HFFc6 (cell line): ENCODE measurements around the gene TMEM170B. TPM values are rescaled to one million over a fixed set of nuclear protein-coding genes. Genes with fewer than 3 reads are reported as not detected.

Experiments used
- DNase-seq: peaks from one replicate; pipeline ENCODE4 v3.0.0-alpha.2; 2018
- H3K27ac Mint-ChIP-seq: 2 replicates; pipeline ENCODE4 v1.8.0; 2020; ENCODE audit warnings: mild to moderate bottlenecking, mixed read lengths
- H3K27me3 Mint-ChIP-seq: 2 replicates; pipeline ENCODE4 v1.8.0; 2021; ENCODE audit warnings: mild to moderate bottlenecking, moderate library complexity, mixed read lengths; ENCODE audit not compliant: insufficient read depth
- H3K36me3 Mint-ChIP-seq: 2 replicates; pipeline ENCODE4 v1.8.0; 2021; ENCODE audit warnings: low read depth, mixed read lengths
- H3K4me1 Mint-ChIP-seq: 2 replicates; pipeline ENCODE4 v1.8.0; 2020; ENCODE audit warnings: low read depth, mixed read lengths
- H3K4me3 Mint-ChIP-seq: 2 replicates; pipeline ENCODE4 v1.8.0; 2020; ENCODE audit warnings: mild to moderate bottlenecking, moderate library complexity, mixed read lengths
- H3K9me3 Mint-ChIP-seq: 2 replicates; pipeline ENCODE4 v1.8.0; 2020; ENCODE audit warnings: mild to moderate bottlenecking, mixed read lengths
- CTCF ChIP-seq: fragments of 200-600 bp; sonication (generic); IDR thresholded peaks from 2 replicates; pipeline ENCODE4 v1.5.0; 2021; ENCODE audit warnings: antibody characterized with exemption, mild to moderate bottlenecking
- total RNA-seq, 6 experiments: library from RNA; stranded (reverse); fragmentation: NEBNext Ultra II Directional; extraction: Animal tissue kit (Norgen Biotek cat#: 25700); gene quantifications; 2 replicates in 1 of 6; 3 replicates in 5 of 6; pipeline ENCODE4 v1.2.3, GENCODE V29; 2021

TMEM170B gene
- total RNA-seq, 6 experiments from 2014 or later = 0.14 to 0.21 (median 0.19) TPM

- no peak for TF ChIP-seq CTCF
- H3K27ac Mint-ChIP-seq = peak overlapping the region; percentile 94
- H3K4me3 Mint-ChIP-seq = peak overlapping the region; percentile 16
- peaks cover 26% of the 10 kb centered on the region for H3K36me3 Mint-ChIP-seq
- peaks cover 71% of the 10 kb centered on the region for H3K4me1 Mint-ChIP-seq
- no peaks in the 10 kb centered on the region for H3K27me3 Mint-ChIP-seq
- no peak for DNase-seq
- H3K9me3 Mint-ChIP-seq = peaks cover 12% of the 10 kb centered on the region
Observed at GRCh38 chr6:11589261-11589660, 51.7 kb downstream of the TMEM170B start.

DNA sequence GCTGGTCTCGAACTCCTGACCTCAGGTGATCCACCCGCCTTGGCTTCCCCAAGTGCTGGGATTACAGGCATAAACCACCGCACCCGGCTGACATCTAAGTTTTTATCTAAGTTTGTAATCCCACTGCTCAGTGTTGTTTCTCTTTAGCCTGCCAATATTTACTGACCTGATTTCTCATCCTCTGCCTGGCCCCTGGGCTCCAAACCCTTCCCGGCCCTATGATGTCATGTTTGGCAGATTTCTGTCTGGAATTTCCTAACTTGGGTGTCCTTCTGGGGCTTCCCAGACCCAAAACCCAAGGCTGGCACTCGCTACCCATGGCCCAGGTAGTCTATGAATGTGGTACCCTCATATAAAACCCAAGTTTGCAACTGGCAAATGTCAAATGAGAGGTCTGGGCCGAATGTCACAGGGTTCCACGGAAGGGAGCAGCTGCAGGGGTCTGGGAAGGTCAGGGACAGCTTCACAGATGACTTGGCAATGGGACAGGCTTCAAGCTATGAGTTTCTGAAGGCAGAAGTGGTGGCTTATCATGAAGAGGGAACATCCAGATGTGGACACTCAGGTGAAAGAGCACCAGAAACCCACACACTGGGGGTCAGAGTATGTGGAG is 54.9 kb downstream of the TMEM170B start:
- H3K4me1 Mint-ChIP-seq = peaks cover 39% of the 10 kb centered on the region
- no peak overlapping the region for H3K4me3 Mint-ChIP-seq
- DNase-seq = no peak
- peaks cover 12% of the 10 kb centered on the region for H3K9me3 Mint-ChIP-seq
- TF ChIP-seq CTCF = no peak
- no peaks in the 10 kb centered on the region for H3K27me3 Mint-ChIP-seq
- peaks cover 21% of the 10 kb centered on the region for H3K36me3 Mint-ChIP-seq
- H3K27ac Mint-ChIP-seq = peak overlapping the region; percentile 53; the same call in 1 of the 2 replicates

GRCh38 chr6:11593096-11593495 is 55.5 kb downstream of the TMEM170B start:
- no peaks in the 10 kb centered on the region for H3K27me3 Mint-ChIP-seq
- no peak for DNase-seq
- H3K27ac Mint-ChIP-seq = no peak overlapping the region
- no peak for TF ChIP-seq CTCF
- H3K4me1 Mint-ChIP-seq = peaks cover 32% of the 10 kb centered on the region
- peaks cover 12% of the 10 kb centered on the region for H3K9me3 Mint-ChIP-seq
- H3K4me3 Mint-ChIP-seq = no peak overlapping the region
- H3K36me3 Mint-ChIP-seq = peaks cover 15% of the 10 kb centered on the region

DNA sequence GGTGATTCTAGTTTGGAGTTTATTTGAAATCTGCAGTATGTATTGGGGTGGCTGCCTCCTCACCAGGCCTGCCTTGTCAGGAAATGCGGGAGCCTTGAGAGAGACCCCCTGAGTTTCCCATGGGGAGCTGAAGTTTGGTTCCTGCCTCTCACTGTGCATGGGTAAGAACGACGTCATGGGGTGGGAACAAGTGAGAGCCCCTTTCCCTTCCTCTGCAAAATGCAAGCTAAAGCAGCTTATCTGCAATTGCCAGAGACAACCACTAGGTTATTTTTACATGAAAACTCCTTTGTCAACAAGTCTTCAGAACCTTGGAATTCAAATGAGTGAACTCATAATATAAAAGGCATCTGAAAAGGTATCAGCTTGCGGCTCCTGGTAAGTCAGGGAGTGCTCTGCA is 58.4 kb downstream of the TMEM170B start:
- Mint-ChIP-seq H3K27ac (no peak overlapping the region), H3K9me3 (peaks cover 8% of the 10 kb centered on the region), H3K27me3 (no peaks in the 10 kb centered on the region), H3K4me1 (peaks cover 9% of the 10 kb centered on the region), H3K4me3 (no peak overlapping the region), H3K36me3 (peaks cover 14% of the 10 kb centered on the region)
- no peak for DNase-seq
- peak; percentile 66 for TF ChIP-seq CTCF

DNA sequence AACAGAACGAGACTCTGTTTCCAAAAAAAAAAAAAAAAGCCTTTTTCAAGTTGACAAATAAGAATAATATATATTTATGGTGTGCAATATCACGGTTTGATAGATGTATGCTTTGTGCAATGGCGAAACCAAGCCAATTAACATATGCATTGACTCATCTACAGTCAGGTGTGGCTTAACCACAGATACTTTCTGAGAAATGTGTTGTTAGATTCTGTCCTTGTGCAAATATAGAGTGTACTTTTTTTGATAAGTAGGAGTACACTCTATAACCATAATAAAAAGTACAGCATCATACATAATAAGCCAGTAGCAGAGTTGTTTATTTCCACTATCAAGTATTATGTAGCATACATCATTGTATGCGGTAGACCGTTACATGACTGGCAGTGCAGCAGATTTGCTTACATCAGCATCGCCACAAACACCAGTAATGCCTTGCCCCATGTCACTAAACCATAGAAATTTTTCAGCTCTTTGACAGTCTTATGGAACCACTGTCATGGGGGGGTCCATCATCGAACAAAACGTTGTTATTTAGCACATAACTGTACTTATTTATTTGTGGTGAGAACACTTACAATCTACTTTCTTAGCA is 59.2 kb downstream of the TMEM170B start:
- H3K4me1 Mint-ChIP-seq = peaks cover 9% of the 10 kb centered on the region
- TF ChIP-seq CTCF = no peak
- no peaks in the 10 kb centered on the region for H3K27me3 Mint-ChIP-seq
- H3K27ac Mint-ChIP-seq = no peak overlapping the region
- no peak overlapping the region for H3K4me3 Mint-ChIP-seq
- DNase-seq = no peak
- H3K9me3 Mint-ChIP-seq = peaks cover 8% of the 10 kb centered on the region
- H3K36me3 Mint-ChIP-seq = peaks cover 12% of the 10 kb centered on the region
